GM12878 (cell line): ENCODE measurements around the gene ANO4. TPM values are rescaled to one million over a fixed set of nuclear protein-coding genes. Genes with fewer than 3 reads are reported as not detected.

Experiments used
- ATAC-seq: fragments of 200-7000 bp; cut with Tn5 transposase; 3 replicates; pipeline ENCODE4 v1.9.1; 2020; ENCODE audit warnings: mild to moderate bottlenecking, moderate library complexity
- BruUV-seq: library from RNA; stranded (reverse); fragments of 400-500 nt; replicated peaks from 2 replicates; lab custom pipeline; 2021; lab: Mats Ljungman, UMichigan
- CTCF ChIA-PET: fragments of 300-600 bp; sonication (Branson Sonifier 250); formaldehyde crosslinking; extraction: SDS; loops from one replicate; lab custom pipeline; 2021; ENCODE audit warnings: inconsistent platforms; lab: Yijun Ruan, JAX
- POLR2A ChIA-PET: fragments of 350-600 bp; formaldehyde crosslinking; extraction: SDS; loops from one replicate; lab custom pipeline; 2021; ENCODE audit warnings: inconsistent platforms; lab: Charles Lee
- RAD21 ChIA-PET: fragments of 300-600 bp; sonication (Branson Sonifier 250); formaldehyde crosslinking; loops from one replicate; lab custom pipeline; 2023; ENCODE audit warnings: antibody characterized with exemption; ENCODE audit not compliant: unreplicated experiment; lab: Charles Lee
- SMC1A ChIA-PET: fragments of 300-600 bp; sonication (Branson Sonifier 250); formaldehyde crosslinking; loops from one replicate; lab custom pipeline; 2023; ENCODE audit not compliant: unreplicated experiment, uncharacterized antibody; lab: Charles Lee
- DNase-seq: peaks from one replicate; pipeline ENCODE4 v3.0.0-alpha.2; 2011; ENCODE audit warnings: low read depth, low spot score
- FAIRE-seq: peaks from 3 replicates; lab custom pipeline; 2011; peaks lifted over from hg19 to GRCh38; lab: Jason Lieb, UNC
- H2AFZ ChIP-seq: 2 replicates; pipeline ENCODE4 v1.6.0; 2011; ENCODE audit warnings: low read depth, low read length, control low read depth; ENCODE audit not compliant: control insufficient read depth
- H3K27ac ChIP-seq: 2 replicates; pipeline ENCODE4 v1.5.1; 2011; ENCODE audit warnings: control low read depth; ENCODE audit not compliant: control insufficient read depth, insufficient read depth
- H3K27me3 ChIP-seq, 2 experiments: replicated peaks in 1 of 2; 2 replicates each; pipeline versions ENCODE4 v1.6.0 to v1.6.1; 2011; ENCODE audit warnings: low read length in 1 of 2; ENCODE audit not compliant: control insufficient read depth in 2 of 2, insufficient read depth in 2 of 2
- H3K36me3 ChIP-seq, 2 experiments: 2 replicates each; pipeline ENCODE4 v1.5.1; 2011; ENCODE audit warnings: low read length in 1 of 2; ENCODE audit not compliant: control insufficient read depth in 2 of 2, insufficient read depth in 2 of 2
- H3K4me1 ChIP-seq: 2 replicates; pipeline ENCODE4 v1.6.1; 2011; ENCODE audit warnings: mild to moderate bottlenecking, low read length, moderate library complexity, mixed read lengths; ENCODE audit not compliant: control insufficient read depth, insufficient read depth
- H3K4me2 ChIP-seq: 2 replicates; pipeline ENCODE4 v1.6.0; 2011; ENCODE audit warnings: control low read depth; ENCODE audit not compliant: control insufficient read depth, insufficient read depth
- H3K4me3 ChIP-seq: fragments of 200-600 bp; sonication (generic); 2 replicates; pipeline ENCODE4 v1.5.1; 2016
- H3K79me2 ChIP-seq: 2 replicates; pipeline ENCODE4 v1.6.0; 2011; ENCODE audit warnings: low read length; ENCODE audit not compliant: control insufficient read depth, insufficient read depth
- H3K9ac ChIP-seq: 2 replicates; pipeline ENCODE4 v1.8.0; 2011; ENCODE audit warnings: low read length, control low read depth, mixed read lengths; ENCODE audit not compliant: control insufficient read depth, insufficient read depth
- H3K9me3 ChIP-seq: replicated peaks from 3 replicates; pipeline ENCODE4 v1.5.1; 2011; ENCODE audit warnings: mild to moderate bottlenecking, low read length; ENCODE audit not compliant: control insufficient read depth, insufficient read depth
- H4K20me1 ChIP-seq: 2 replicates; pipeline ENCODE4 v1.6.0; 2011; ENCODE audit not compliant: control insufficient read depth, insufficient read depth
- ASH2L ChIP-seq: fragments of 300-600, 200-600 bp; sonication (generic); IDR thresholded peaks from 2 replicates; pipeline ENCODE4 v1.6.1; 2017; ENCODE audit warnings: low read depth, mild to moderate bottlenecking, borderline replicate concordance
- MEF2A ChIP-seq: IDR thresholded peaks from 2 replicates; pipeline ENCODE4 v1.6.1; 2011; ENCODE audit warnings: low read depth, mild to moderate bottlenecking, low read length, moderate library complexity; ENCODE audit not compliant: insufficient read depth
- MEF2B ChIP-seq: fragments of 450-650 bp; IDR thresholded peaks from 2 replicates; pipeline ENCODE4 v1.6.1; 2018; ENCODE audit warnings: mild to moderate bottlenecking, moderate library complexity; ENCODE audit not compliant: partially characterized antibody, poor library complexity, severe bottlenecking
- NR2C2 ChIP-seq: IDR thresholded peaks from 2 replicates; pipeline ENCODE4 v1.6.1; 2011; ENCODE audit warnings: borderline replicate concordance, low read depth; ENCODE audit not compliant: control insufficient read depth, insufficient read length
- RBBP5 ChIP-seq: fragments of 200-600 bp; sonication (generic); conservative IDR thresholded peaks from 2 replicates; pipeline ENCODE4 v1.6.1; 2016
- SMAD1 ChIP-seq: fragments of 450-650 bp; IDR thresholded peaks from 2 replicates; pipeline ENCODE4 v1.6.1; 2018; ENCODE audit warnings: mild to moderate bottlenecking, low read depth; ENCODE audit not compliant: partially characterized antibody
- TARDBP ChIP-seq: IDR thresholded peaks from 2 replicates; pipeline ENCODE4 v1.6.1; 2016; ENCODE audit warnings: borderline replicate concordance
- YY1 ChIP-seq: IDR thresholded peaks from 2 replicates; pipeline ENCODE4 v1.6.1; 2011; ENCODE audit warnings: low read depth, mild to moderate bottlenecking, low read length
- ZNF207 ChIP-seq: fragments of 450-650 bp; IDR thresholded peaks from 2 replicates; pipeline ENCODE4 v1.6.1; 2014; ENCODE audit warnings: antibody characterized with exemption, mild to moderate bottlenecking, borderline replicate concordance
- ZNF384 ChIP-seq: IDR thresholded peaks from 2 replicates; pipeline ENCODE4 v1.6.1; 2012; ENCODE audit warnings: low read depth, mild to moderate bottlenecking, low read length, improper control_type of control experiment, borderline replicate concordance
- WGBS: methylation state at CpG from one replicate; pipeline ENCODE4 v1.1.6; 2016; ENCODE audit warnings: low lambda C conversion rate; ENCODE audit not compliant: insufficient replicate concordance, insufficient coverage; ENCODE audit errors: missing lambda C conversion rate; 5-methylcytosine and 5-hydroxymethylcytosine counted together
- in situ Hi-C: fragments of 300-500 bp; cut with MboI; formaldehyde crosslinking; loops from 9 replicates; pipeline ENCODE4 v1.14.3; 2018; ENCODE audit warnings: mixed read lengths
- intact Hi-C: fragments of 100-400 bp; cut with micrococcal nuclease; formaldehyde crosslinking; loops from one replicate; pipeline ENCODE4 v1.14.2; 2022; ENCODE audit not compliant: unreplicated experiment
- polyA plus RNA-seq, 11 experiments: library from polyadenylated mRNA; depleted of rRNA in 4 of 11; unstranded in 6 of 11; stranded (reverse) in 5 of 11; fragments of >200 nt; fragmentation: Nextera tagmentation in 4 of 11; fragmentation: Illumina TruSeq in 1 of 11; extraction: Ambion mirVana in 4 of 11; extraction: Trizol in 1 of 11; gene quantifications; 1 replicate in 1 of 11; 2 replicates in 10 of 11; pipeline versions ENCODE4 v1.2.1 to v1.2.3, GENCODE V29; 2011 to 2016; ENCODE audit warnings: inconsistent platforms in 2 of 11, missing spikeins in 2 of 11, low read depth in 1 of 11
- total RNA-seq, 4 experiments: library from RNA; depleted of rRNA in 3 of 4; stranded (reverse); fragments of >200 nt in 3 of 4; fragmentation: Illumina TruSeq in 1 of 4; extraction: Trizol in 1 of 4; gene quantifications; 2 replicates each; pipeline versions ENCODE4 v1.2.1 to v1.2.3, GENCODE V29; 2013 to 2021
- TF ChIP-seq, protein P1 (sequence below): fragments of 450-650 bp; IDR thresholded peaks from 2 replicates; pipeline ENCODE4 v1.6.1; 2016; ENCODE audit warnings: mild to moderate bottlenecking, moderate library complexity, borderline replicate concordance
- TF ChIP-seq, protein P2 (sequence below): fragments of 450-650 bp; IDR thresholded peaks from 2 replicates; pipeline ENCODE4 v1.6.1; 2017; ENCODE audit warnings: mild to moderate bottlenecking, low read depth, inconsistent platforms; ENCODE audit not compliant: poor library complexity, severe bottlenecking
- TF ChIP-seq, protein P3 (sequence below): IDR thresholded peaks from 2 replicates; pipeline ENCODE4 v1.6.1; 2012; ENCODE audit warnings: improper control_type of control experiment, low read depth, low read length; ENCODE audit not compliant: insufficient replicate concordance

Gene ANO4
- total and polyA plus RNA-seq, 10 of the 15 experiments (the other 5 are each of a cell fraction or from before 2014, with no cell fraction given), result not detected

DNA sequence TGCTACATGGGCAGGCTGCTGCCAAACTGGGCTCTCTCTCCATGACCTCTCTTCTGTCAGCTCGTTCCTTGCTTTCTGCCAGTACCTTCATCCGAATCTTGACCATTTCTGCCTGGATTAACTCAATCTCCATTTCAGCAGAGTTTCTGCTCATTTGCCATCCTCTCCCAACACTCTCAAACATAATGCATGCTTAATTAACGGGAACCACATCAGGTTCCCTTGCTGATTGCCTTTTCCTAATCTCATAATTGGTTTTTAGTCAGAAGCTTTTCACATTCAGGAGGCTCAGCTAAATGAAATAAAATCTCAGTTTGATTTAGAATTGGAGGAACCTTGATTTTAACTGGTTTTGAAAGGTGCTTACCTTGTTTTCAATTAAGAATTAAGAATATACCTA is 288.1 kb downstream of the ANO4 start:
- Histone ChIP-seq H4K20me1 (no peaks in the 10 kb centered on the region), H2AFZ (no peak overlapping the region), H3K27ac (no peak overlapping the region), H3K36me3 (no peaks in the 10 kb centered on the region), H3K4me2 (no peak overlapping the region), H3K9me3 (no peaks in the 10 kb centered on the region; the same call in 2 of the 3 replicates), H3K4me1 (no peaks in the 10 kb centered on the region; the same call in 1 of the 2 replicates), H3K4me3 (no peak overlapping the region), H3K27me3 (no peaks in the 10 kb centered on the region), H3K9ac (no peak overlapping the region), H3K79me2 (no peaks in the 10 kb centered on the region)
- RAD21 ChIA-PET, result no interaction called here
- ATAC-seq (no peak), DNase-seq (no peak), FAIRE-seq (peak; percentile 35)
- intact Hi-C loops (no loop called here), in situ Hi-C loops (no loop called here)
- CTCF ChIA-PET, result no interaction called here
- SMC1A ChIA-PET, result interaction anchor here (0.8 to 2.7 kb wide), 2 partner anchors 8 to 202 kb away, joined by 3 to 6 read pairs; no protein-coding TSS in a partner anchor
- BruUV-seq, result no TSS peak
- POLR2A ChIA-PET, result no interaction called here
- 3% methylated on average over 3 of the region's 3 CpGs for WGBS
- TF ChIP-seq, protein P1, sequence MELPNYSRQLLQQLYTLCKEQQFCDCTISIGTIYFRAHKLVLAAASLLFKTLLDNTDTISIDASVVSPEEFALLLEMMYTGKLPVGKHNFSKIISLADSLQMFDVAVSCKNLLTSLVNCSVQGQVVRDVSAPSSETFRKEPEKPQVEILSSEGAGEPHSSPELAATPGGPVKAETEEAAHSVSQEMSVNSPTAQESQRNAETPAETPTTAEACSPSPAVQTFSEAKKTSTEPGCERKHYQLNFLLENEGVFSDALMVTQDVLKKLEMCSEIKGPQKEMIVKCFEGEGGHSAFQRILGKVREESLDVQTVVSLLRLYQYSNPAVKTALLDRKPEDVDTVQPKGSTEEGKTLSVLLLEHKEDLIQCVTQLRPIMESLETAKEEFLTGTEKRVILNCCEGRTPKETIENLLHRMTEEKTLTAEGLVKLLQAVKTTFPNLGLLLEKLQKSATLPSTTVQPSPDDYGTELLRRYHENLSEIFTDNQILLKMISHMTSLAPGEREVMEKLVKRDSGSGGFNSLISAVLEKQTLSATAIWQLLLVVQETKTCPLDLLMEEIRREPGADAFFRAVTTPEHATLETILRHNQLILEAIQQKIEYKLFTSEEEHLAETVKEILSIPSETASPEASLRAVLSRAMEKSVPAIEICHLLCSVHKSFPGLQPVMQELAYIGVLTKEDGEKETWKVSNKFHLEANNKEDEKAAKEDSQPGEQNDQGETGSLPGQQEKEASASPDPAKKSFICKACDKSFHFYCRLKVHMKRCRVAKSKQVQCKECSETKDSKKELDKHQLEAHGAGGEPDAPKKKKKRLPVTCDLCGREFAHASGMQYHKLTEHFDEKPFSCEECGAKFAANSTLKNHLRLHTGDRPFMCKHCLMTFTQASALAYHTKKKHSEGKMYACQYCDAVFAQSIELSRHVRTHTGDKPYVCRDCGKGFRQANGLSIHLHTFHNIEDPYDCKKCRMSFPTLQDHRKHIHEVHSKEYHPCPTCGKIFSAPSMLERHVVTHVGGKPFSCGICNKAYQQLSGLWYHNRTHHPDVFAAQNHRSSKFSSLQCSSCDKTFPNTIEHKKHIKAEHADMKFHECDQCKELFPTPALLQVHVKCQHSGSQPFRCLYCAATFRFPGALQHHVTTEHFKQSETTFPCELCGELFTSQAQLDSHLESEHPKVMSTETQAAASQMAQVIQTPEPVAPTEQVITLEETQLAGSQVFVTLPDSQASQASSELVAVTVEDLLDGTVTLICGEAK, result no peak
- TF ChIP-seq, protein P2, sequence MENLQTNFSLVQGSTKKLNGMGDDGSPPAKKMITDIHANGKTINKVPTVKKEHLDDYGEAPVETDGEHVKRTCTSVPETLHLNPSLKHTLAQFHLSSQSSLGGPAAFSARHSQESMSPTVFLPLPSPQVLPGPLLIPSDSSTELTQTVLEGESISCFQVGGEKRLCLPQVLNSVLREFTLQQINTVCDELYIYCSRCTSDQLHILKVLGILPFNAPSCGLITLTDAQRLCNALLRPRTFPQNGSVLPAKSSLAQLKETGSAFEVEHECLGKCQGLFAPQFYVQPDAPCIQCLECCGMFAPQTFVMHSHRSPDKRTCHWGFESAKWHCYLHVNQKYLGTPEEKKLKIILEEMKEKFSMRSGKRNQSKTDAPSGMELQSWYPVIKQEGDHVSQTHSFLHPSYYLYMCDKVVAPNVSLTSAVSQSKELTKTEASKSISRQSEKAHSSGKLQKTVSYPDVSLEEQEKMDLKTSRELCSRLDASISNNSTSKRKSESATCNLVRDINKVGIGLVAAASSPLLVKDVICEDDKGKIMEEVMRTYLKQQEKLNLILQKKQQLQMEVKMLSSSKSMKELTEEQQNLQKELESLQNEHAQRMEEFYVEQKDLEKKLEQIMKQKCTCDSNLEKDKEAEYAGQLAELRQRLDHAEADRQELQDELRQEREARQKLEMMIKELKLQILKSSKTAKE, result no peak
- no peak for TF ChIP-seq NR2C2
- no peak for TF ChIP-seq YY1
- no peak for TF ChIP-seq TARDBP
- TF ChIP-seq MEF2B, result no peak
- TF ChIP-seq MEF2A, result no peak
- no peak for TF ChIP-seq ASH2L
- no peak for TF ChIP-seq ZNF384
- TF ChIP-seq, protein P3, sequence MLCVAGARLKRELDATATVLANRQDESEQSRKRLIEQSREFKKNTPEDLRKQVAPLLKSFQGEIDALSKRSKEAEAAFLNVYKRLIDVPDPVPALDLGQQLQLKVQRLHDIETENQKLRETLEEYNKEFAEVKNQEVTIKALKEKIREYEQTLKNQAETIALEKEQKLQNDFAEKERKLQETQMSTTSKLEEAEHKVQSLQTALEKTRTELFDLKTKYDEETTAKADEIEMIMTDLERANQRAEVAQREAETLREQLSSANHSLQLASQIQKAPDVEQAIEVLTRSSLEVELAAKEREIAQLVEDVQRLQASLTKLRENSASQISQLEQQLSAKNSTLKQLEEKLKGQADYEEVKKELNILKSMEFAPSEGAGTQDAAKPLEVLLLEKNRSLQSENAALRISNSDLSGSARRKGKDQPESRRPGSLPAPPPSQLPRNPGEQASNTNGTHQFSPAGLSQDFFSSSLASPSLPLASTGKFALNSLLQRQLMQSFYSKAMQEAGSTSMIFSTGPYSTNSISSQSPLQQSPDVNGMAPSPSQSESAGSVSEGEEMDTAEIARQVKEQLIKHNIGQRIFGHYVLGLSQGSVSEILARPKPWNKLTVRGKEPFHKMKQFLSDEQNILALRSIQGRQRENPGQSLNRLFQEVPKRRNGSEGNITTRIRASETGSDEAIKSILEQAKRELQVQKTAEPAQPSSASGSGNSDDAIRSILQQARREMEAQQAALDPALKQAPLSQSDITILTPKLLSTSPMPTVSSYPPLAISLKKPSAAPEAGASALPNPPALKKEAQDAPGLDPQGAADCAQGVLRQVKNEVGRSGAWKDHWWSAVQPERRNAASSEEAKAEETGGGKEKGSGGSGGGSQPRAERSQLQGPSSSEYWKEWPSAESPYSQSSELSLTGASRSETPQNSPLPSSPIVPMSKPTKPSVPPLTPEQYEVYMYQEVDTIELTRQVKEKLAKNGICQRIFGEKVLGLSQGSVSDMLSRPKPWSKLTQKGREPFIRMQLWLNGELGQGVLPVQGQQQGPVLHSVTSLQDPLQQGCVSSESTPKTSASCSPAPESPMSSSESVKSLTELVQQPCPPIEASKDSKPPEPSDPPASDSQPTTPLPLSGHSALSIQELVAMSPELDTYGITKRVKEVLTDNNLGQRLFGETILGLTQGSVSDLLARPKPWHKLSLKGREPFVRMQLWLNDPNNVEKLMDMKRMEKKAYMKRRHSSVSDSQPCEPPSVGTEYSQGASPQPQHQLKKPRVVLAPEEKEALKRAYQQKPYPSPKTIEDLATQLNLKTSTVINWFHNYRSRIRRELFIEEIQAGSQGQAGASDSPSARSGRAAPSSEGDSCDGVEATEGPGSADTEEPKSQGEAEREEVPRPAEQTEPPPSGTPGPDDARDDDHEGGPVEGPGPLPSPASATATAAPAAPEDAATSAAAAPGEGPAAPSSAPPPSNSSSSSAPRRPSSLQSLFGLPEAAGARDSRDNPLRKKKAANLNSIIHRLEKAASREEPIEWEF, result no peak
- no peak for TF ChIP-seq RBBP5
- no peak for TF ChIP-seq ZNF207
- TF ChIP-seq SMAD1, result no peak
